ENCODE data around the gene LRRTM2.
"Not testable (repeated sequence)": the region's sequence is repeated elsewhere in the genome, so short reads cannot be mapped to it uniquely, and the experiment has no call there.

LRRTM2 gene

DNA sequence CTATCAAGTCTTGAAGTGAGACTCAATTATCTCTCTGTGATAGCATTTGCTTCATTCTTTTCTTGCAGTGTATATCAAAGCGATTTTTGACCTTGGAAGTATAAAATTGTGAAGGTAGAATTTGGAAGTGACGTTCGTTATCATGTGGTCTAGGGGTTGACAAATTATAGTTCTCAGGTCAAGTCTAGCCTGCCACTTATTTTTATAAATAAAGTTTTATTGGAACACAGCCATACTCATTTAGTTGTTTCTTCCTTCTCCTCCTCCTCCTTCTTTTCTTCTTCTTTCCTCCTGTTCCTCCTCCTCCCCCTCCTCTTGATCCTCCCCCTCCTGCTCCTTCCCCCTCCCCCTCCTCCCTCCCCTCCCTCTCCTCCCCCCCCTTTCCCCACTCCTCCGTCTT, 38.0 kb downstream of the LRRTM2 start:
- peaks cover 7% of the 10 kb centered on the region; the same call in 1 of the 2 replicates for H3K36me3 ChIP-seq
- H3K4me3 ChIP-seq (ENCODE audit: low read depth, low read length): no peak overlapping the region
- DNase-seq: no peak
- H3K27me3 ChIP-seq (ENCODE audit: insufficient read depth, low read depth, severe bottlenecking): no peaks in the 10 kb centered on the region
- no peaks in the 10 kb centered on the region for H3K9me3 ChIP-seq (ENCODE audit: severe bottlenecking)
- no peak overlapping the region for H3K27ac ChIP-seq
- TF ChIP-seq, protein P1, sequence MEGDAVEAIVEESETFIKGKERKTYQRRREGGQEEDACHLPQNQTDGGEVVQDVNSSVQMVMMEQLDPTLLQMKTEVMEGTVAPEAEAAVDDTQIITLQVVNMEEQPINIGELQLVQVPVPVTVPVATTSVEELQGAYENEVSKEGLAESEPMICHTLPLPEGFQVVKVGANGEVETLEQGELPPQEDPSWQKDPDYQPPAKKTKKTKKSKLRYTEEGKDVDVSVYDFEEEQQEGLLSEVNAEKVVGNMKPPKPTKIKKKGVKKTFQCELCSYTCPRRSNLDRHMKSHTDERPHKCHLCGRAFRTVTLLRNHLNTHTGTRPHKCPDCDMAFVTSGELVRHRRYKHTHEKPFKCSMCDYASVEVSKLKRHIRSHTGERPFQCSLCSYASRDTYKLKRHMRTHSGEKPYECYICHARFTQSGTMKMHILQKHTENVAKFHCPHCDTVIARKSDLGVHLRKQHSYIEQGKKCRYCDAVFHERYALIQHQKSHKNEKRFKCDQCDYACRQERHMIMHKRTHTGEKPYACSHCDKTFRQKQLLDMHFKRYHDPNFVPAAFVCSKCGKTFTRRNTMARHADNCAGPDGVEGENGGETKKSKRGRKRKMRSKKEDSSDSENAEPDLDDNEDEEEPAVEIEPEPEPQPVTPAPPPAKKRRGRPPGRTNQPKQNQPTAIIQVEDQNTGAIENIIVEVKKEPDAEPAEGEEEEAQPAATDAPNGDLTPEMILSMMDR (IDR thresholded peaks at IDR 0.05; ENCODE audit: low read depth, low read length): no peak

DNA sequence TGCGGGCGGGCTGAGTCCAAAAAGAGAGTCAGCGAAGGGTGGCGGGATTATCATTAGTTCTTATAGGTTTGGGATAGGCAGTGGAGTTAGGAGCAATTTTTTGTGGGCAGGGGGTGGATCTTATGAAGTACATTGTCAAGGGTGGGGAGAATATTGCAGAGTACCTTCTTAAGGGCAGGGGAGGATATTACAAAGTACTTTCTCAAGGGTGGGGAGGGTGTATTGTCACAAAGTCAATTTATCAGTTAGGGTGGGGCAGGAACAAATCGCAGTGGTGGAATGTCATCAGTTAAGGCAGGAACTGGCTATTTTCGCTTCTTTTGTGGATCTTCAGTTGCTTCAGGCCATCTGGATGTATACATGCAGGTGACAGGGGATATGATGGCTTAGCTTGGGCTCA, 40.3 kb downstream of the LRRTM2 start:
- H3K27me3 ChIP-seq (ENCODE audit: insufficient read depth, low read depth, severe bottlenecking); H3K4me3 ChIP-seq (ENCODE audit: low read depth, low read length); H3K27ac ChIP-seq: not testable (repeated sequence)

DNA sequence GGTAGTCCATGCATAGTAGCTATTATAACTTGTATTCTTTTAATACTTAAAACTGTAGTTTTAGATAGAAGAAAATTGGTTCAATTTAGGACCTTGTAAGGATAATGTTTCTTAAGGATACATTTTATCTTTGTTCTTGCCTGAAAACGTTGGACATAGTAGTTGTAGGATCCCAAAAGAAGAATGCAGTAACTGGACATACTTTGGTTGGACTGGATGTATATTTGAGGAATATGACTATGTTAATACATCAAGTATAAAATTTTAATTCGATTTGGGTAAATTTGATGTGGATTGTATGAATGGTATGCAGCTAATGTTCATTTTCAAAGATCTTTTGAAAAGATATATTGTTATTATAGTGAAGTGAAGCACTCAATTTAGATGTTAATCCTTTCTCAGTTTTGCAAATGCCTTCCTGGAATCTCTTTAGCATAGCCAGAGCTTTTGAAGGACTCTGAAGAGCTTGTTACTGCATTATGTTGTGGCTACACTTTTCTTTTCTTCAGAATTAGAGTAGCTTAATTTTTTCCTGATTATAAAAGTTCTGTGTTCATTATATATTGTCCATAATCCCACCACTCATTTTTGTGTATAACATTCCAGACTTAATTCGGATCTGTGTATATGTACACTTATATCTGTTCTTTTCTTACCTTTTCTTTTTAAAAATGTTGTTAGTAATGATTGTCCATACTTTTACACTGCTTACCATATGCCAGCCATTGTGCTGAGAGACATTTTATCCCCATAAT, 41.2 kb downstream of the LRRTM2 start:
- Histone ChIP-seq H3K9me3 (ENCODE audit: severe bottlenecking) (no peaks in the 10 kb centered on the region), H3K27ac (no peak overlapping the region), H3K36me3 (peaks cover 8% of the 10 kb centered on the region), H3K4me3 (ENCODE audit: low read depth, low read length) (no peak overlapping the region), H3K27me3 (ENCODE audit: insufficient read depth, low read depth, severe bottlenecking) (no peaks in the 10 kb centered on the region)
- no peak for DNase-seq
- TF ChIP-seq, protein P1 (IDR thresholded peaks at IDR 0.05; ENCODE audit: low read depth, low read length): no peak

More for the DNA sequence above, 40.3 kb downstream of the LRRTM2 start:
- not testable (repeated sequence) for DNase-seq; H3K36me3 ChIP-seq; H3K9me3 ChIP-seq (ENCODE audit: severe bottlenecking)

DNA sequence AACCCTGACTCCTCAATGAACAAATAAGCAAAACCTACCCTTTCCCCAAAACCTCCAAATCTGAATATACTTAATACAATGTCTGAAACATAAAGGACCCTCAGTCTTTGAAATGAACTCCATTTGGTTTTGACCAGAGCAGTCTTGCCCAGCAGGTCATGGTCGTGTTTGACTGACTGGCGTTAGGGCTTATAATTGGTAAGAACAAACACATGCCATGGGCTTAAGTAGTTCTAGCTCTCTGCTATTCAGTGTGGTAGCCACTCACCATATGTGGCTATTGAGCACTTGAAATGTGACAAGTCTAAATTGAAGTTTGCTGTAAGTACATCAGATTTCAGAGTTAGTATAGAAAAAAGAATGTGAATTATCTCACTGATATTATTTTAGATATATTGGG, 42.1 kb downstream of the LRRTM2 start:
- no peaks in the 10 kb centered on the region for H3K9me3 ChIP-seq (ENCODE audit: severe bottlenecking)
- no peak for DNase-seq
- TF ChIP-seq, protein P1 (IDR thresholded peaks at IDR 0.05; ENCODE audit: low read depth, low read length): no peak
- H3K27me3 ChIP-seq (ENCODE audit: insufficient read depth, low read depth, severe bottlenecking): no peaks in the 10 kb centered on the region
- peaks cover 16% of the 10 kb centered on the region for H3K36me3 ChIP-seq
- no peak overlapping the region for H3K27ac ChIP-seq
- no peak overlapping the region for H3K4me3 ChIP-seq (ENCODE audit: low read depth, low read length)

DNA sequence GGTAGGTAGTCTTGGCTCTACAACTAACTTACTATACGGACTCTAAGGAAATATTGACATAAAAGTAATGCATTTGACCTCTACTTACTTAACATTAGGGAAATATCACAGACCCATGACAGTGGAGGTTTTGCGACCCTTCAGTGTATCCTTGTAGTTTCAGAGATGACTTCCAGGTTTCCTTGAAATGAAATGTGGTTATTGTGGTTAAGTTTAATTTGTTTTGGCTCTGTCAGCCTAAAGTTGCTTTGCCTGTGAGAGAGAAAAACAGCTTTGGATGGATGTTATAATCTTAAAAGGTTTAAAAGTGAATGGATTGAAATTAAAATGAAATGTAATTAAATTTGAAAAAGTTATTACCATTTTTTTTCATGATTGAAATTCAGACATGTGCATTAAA, 42.9 kb downstream of the LRRTM2 start:
- Histone ChIP-seq H3K27ac (no peak overlapping the region), H3K4me3 (ENCODE audit: low read depth, low read length) (no peak overlapping the region), H3K27me3 (ENCODE audit: insufficient read depth, low read depth, severe bottlenecking) (no peaks in the 10 kb centered on the region), H3K36me3 (peaks cover 25% of the 10 kb centered on the region), H3K9me3 (ENCODE audit: severe bottlenecking) (no peaks in the 10 kb centered on the region)
- DNase-seq: no peak
- TF ChIP-seq, protein P1 (IDR thresholded peaks at IDR 0.05; ENCODE audit: low read depth, low read length): no peak

DNA sequence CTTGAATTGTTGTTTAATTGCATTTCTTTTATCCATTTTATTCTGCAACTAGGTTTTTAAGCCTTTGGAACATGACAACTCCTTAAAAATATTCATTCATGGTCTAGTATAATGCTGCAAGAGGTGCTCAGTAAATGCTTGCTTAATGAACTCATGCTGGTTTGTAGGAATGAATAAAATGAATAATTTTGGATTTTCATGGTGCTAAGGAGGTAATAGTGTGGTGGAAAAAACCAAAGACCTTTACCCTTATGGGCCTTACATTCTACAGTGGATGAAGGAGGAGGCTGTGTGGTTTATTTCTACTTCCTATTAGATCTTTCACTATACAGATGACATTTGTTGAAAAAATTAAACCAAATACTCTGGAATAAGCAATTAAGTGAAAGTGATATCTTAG, 43.4 kb downstream of the LRRTM2 start:
- TF ChIP-seq, protein P1 (IDR thresholded peaks at IDR 0.05; ENCODE audit: low read depth, low read length): no peak
- Histone ChIP-seq H3K9me3 (ENCODE audit: severe bottlenecking) (no peaks in the 10 kb centered on the region), H3K36me3 (peaks cover 30% of the 10 kb centered on the region), H3K27ac (no peak overlapping the region), H3K27me3 (ENCODE audit: insufficient read depth, low read depth, severe bottlenecking) (no peaks in the 10 kb centered on the region), H3K4me3 (ENCODE audit: low read depth, low read length) (no peak overlapping the region)
- DNase-seq: no peak
